ENCODE results near the gene EHMT1. TPM values are rescaled to one million over a fixed set of nuclear protein-coding genes. Genes with fewer than 3 reads are reported as not detected.

EHMT1 gene
- total RNA-seq, 2 donors from 2014 or later = 56.2 to 97.9 TPM

DNA sequence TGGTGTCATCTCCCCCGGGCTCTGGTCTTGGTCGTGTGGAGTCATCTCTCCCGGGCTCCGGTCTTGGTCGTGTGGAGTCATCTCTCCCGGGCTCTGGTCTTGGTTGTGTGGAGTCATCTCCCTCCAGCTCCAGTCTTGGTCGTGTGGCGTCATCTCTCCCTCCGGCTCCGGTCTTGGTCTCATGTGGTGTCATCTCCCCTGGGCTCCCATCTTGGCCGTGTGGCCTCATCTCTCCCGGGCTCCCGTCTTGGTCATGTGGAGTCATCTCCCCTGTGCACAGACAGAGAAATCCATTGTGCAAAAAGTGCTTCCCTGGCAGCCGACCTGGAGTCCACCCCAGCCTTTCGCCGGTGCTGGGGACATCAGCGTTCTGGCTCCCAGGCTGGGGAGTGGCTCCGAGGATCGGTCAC is 167.7 kb downstream of the EHMT1 start:
- Histone ChIP-seq H3K4me1 (peaks cover 6% of the 10 kb centered on the region), H3K36me3 (no peaks in the 10 kb centered on the region), H3K27ac (no peak overlapping the region), H3K4me3 (no peak overlapping the region), H3K27me3 (no peaks in the 10 kb centered on the region), H3K9ac (ENCODE audit: low read depth in 2 of 2, low read length in 2 of 2) (no peak overlapping the region), H3K9me3 (no peaks in the 10 kb centered on the region)
- TF ChIP-seq, protein P1, sequence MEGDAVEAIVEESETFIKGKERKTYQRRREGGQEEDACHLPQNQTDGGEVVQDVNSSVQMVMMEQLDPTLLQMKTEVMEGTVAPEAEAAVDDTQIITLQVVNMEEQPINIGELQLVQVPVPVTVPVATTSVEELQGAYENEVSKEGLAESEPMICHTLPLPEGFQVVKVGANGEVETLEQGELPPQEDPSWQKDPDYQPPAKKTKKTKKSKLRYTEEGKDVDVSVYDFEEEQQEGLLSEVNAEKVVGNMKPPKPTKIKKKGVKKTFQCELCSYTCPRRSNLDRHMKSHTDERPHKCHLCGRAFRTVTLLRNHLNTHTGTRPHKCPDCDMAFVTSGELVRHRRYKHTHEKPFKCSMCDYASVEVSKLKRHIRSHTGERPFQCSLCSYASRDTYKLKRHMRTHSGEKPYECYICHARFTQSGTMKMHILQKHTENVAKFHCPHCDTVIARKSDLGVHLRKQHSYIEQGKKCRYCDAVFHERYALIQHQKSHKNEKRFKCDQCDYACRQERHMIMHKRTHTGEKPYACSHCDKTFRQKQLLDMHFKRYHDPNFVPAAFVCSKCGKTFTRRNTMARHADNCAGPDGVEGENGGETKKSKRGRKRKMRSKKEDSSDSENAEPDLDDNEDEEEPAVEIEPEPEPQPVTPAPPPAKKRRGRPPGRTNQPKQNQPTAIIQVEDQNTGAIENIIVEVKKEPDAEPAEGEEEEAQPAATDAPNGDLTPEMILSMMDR (IDR thresholded peaks at IDR 0.05) = no peak
- intact Hi-C loops (cut with DNase I) = no loop called here
- DNase-seq = no peak

GRCh38 chr9:137787381-137787780 is 168.6 kb downstream of the EHMT1 start:
- intact Hi-C loops (cut with DNase I) = no loop called here

DNA sequence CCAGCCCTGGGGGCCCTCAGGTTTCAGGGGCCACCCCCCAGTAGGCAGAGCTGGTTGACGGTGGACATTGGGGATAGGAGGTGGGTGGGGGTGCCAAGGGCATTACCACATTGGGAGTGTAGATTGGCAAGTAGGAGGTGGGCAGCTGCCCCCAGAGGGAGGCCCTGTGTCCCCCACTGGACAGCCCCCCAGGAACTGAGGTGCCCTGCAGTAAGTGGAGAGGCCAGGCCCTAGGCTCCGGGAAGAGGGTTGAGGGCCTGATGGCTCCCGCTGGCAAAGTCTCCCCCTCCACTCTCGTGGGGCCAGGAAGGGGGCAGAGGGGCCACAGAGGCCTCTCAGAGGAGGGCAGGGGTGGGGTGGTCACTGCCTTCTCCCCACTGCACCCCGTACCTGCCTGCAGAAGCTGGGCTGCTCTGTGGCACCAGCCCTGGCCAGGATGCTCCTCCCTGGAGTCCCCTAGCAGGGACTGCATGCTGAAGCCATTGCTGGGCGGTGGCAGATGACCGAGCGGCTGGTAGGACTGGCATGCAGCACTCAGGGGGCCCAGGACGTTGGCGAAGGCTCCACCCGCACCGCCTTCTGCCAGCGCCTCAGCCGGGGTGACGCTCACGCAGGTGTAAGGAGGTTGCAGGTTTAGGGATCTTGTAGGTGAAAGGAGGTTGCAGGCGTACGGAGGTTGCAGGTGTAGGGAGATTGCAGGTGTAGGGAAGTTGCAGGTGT is 169.1 kb downstream of the EHMT1 start:
- intact Hi-C loops (cut with DNase I) = no loop called here
- H3K36me3 ChIP-seq = no peaks in the 10 kb centered on the region
- peak overlapping the region; percentile 20 for H3K4me3 ChIP-seq
- H3K27ac ChIP-seq = peak overlapping the region; percentile 89
- no peaks in the 10 kb centered on the region for H3K27me3 ChIP-seq
- peaks cover 6% of the 10 kb centered on the region for H3K4me1 ChIP-seq
- DNase-seq = no peak
- H3K9ac ChIP-seq (ENCODE audit: low read depth in 2 of 2, low read length in 2 of 2) = peak overlapping the region in 1 of 2 donors; percentile 70
- H3K9me3 ChIP-seq = no peaks in the 10 kb centered on the region
- TF ChIP-seq, protein P1 (IDR thresholded peaks at IDR 0.05) = no peak

More at GRCh38 chr9:137787381-137787780, 168.6 kb downstream of the EHMT1 start:
- H3K27ac ChIP-seq = no peak overlapping the region
- no peak for DNase-seq
- no peaks in the 10 kb centered on the region for H3K27me3 ChIP-seq
- no peaks in the 10 kb centered on the region for H3K36me3 ChIP-seq
- no peak overlapping the region for H3K9ac ChIP-seq (ENCODE audit: low read depth in 2 of 2, low read length in 2 of 2)
- H3K4me3 ChIP-seq = no peak overlapping the region
- TF ChIP-seq, protein P1 (IDR thresholded peaks at IDR 0.05) = no peak
- no peaks in the 10 kb centered on the region for H3K9me3 ChIP-seq
- peaks cover 6% of the 10 kb centered on the region for H3K4me1 ChIP-seq

DNA sequence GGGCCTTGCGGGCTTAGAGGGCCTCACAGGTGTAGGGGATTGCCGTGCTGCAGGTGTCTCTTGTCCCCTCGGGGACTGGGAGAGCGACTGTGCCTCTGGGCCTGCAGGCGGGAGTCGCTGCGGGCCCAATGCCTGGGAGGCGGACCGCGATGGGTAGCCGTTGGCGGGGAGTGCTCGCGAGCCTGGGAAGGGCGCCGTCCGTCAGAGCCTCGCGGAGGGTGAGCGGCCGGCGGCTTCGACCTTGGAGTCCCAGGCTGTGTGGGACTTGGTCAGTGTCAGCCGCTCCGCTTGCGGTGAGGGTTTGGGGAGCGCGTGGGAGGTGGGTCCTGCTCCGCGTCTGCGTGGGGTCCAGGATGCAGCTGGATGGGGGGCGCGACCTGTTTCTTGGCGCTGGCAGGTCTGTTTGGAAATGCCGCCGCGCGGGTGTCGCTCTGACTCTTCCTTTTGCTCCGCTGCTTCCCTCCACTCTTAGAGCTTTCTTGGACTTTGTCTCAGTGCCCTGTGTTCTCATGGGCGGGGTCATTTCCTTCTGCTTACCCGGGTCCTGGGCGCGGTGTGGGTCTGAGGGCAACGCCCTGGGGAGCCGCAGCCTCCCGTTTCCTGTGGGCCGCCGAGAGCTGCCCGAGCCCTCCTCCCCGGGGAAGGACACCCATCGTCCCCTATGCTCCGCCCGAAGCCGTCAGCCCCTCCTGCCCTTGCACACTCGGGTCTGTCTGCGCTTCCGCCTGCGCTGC is 169.9 kb downstream of the EHMT1 start:
- peak overlapping the region; percentile 20 for H3K4me3 ChIP-seq
- DNase-seq = peak; percentile 92
- TF ChIP-seq, protein P1 (IDR thresholded peaks at IDR 0.05) = no peak

GRCh38 chr9:137789295-137789895 is 170.6 kb downstream of the EHMT1 start:
- DNase-seq = peak; percentile 50
- Histone ChIP-seq H3K27ac (peak overlapping the region; percentile 89), H3K4me3 (peak overlapping the region; percentile 20), H3K9ac (ENCODE audit: low read depth in 2 of 2, low read length in 2 of 2) (peak overlapping the region; percentile 54 to 84), H3K36me3 (no peaks in the 10 kb centered on the region), H3K4me1 (peaks cover 6% of the 10 kb centered on the region), H3K27me3 (no peaks in the 10 kb centered on the region), H3K9me3 (no peaks in the 10 kb centered on the region)
- TF ChIP-seq, protein P1 (IDR thresholded peaks at IDR 0.05) = no peak
- intact Hi-C loops (cut with DNase I) = no loop called here

More for the DNA sequence above, 169.9 kb downstream of the EHMT1 start:
- Histone ChIP-seq H3K9me3 (no peaks in the 10 kb centered on the region), H3K9ac (ENCODE audit: low read depth in 2 of 2, low read length in 2 of 2) (peak overlapping the region; percentile 54 to 84), H3K36me3 (no peaks in the 10 kb centered on the region), H3K4me1 (peaks cover 6% of the 10 kb centered on the region), H3K27ac (peak overlapping the region; percentile 89), H3K27me3 (no peaks in the 10 kb centered on the region)
- intact Hi-C loops (cut with DNase I) = no loop called here

Data from colonic mucosa (tissue), 4 donors.